ENCODE data around the gene LZTR1.
A peak's percentile ranks its signal among the peaks of the same experiment; 100 is the strongest.
"Not testable (repeated sequence)": the region's sequence is repeated elsewhere in the genome, so short reads cannot be mapped to it uniquely, and the experiment has no call there.

Gene LZTR1

GRCh38 chr22:20999350-21000206 is 17.5 kb downstream of the LZTR1 start:
- DNase-seq (ENCODE audit: extremely low read depth, low read depth) = no peak
- H3K4me3 ChIP-seq (replicated peaks; ENCODE audit: low read depth, low read length) = peak overlapping the region; percentile 83
- no peak for TF ChIP-seq CTCF (IDR thresholded peaks at IDR 0.05; ENCODE audit: low read depth, low read length, missing control alignments)

- peak overlapping the region; percentile 83 for H3K4me3 ChIP-seq (replicated peaks; ENCODE audit: low read depth, low read length)
- TF ChIP-seq CTCF (IDR thresholded peaks at IDR 0.05; ENCODE audit: low read depth, low read length, missing control alignments) = no peak
- no peak for DNase-seq (ENCODE audit: extremely low read depth, low read depth)
These were observed 18.3 kb downstream of the LZTR1 start for GRCh38 chr22:21000207-21000986.

GRCh38 chr22:21000987-21001600 is 19.0 kb downstream of the LZTR1 start:
- DNase-seq (ENCODE audit: extremely low read depth, low read depth) = no peak
- TF ChIP-seq CTCF (IDR thresholded peaks at IDR 0.05; ENCODE audit: low read depth, low read length, missing control alignments) = no peak
- H3K4me3 ChIP-seq (replicated peaks; ENCODE audit: low read depth, low read length) = peak overlapping the region; percentile 83

GRCh38 chr22:21001601-21002325 is 19.7 kb downstream of the LZTR1 start, which contains the start of gene THAP7:
Gene THAP7, minus strand, starts transcription at chr22:21002118. Its CDS starts 207 bp downstream, at chr22:21001911.
- DNase-seq (ENCODE audit: extremely low read depth, low read depth) = peak; percentile 66
- peak within 1 kb of the TSS; percentile 83 for H3K4me3 ChIP-seq (replicated peaks; ENCODE audit: low read depth, low read length)
- TF ChIP-seq CTCF (IDR thresholded peaks at IDR 0.05; ENCODE audit: low read depth, low read length, missing control alignments) = no peak

- TF ChIP-seq CTCF (IDR thresholded peaks at IDR 0.05; ENCODE audit: low read depth, low read length, missing control alignments) = no peak
- no peak for DNase-seq (ENCODE audit: extremely low read depth, low read depth)
- no peak overlapping the region; the same call in 1 of the 2 replicates for H3K4me3 ChIP-seq (replicated peaks; ENCODE audit: low read depth, low read length)
These were observed 21.7 kb downstream of the LZTR1 start for GRCh38 chr22:21003782-21004181.

- not testable (repeated sequence) for DNase-seq (ENCODE audit: extremely low read depth, low read depth); H3K4me3 ChIP-seq (replicated peaks; ENCODE audit: low read depth, low read length)
These were observed 27.1 kb downstream of the LZTR1 start for GRCh38 chr22:21009208-21009607.
